GM12864 (cell line): ENCODE results near the gene ATP6V1G3.
"Not testable (repeated sequence)": the region's sequence is repeated elsewhere in the genome, so short reads cannot be mapped to it uniquely, and the experiment has no call there.

Experiments
- DNase-seq: peaks from one replicate; pipeline ENCODE4 v3.0.0-alpha.2; 2011; ENCODE audit warnings: low read depth
- H3K4me3 ChIP-seq: 2 replicates; pipeline ENCODE4 v1.5.1; 2011; ENCODE audit warnings: mild to moderate bottlenecking, low read depth, low read length, control low read depth
- TF ChIP-seq, protein P1 (sequence below): IDR thresholded peaks from 2 replicates; pipeline ENCODE4 v1.5.1; 2011; ENCODE audit warnings: low read depth, mild to moderate bottlenecking, moderate library complexity, low read length, control low read depth, inconsistent platforms; ENCODE audit errors: missing control alignments

ATP6V1G3 gene

DNA sequence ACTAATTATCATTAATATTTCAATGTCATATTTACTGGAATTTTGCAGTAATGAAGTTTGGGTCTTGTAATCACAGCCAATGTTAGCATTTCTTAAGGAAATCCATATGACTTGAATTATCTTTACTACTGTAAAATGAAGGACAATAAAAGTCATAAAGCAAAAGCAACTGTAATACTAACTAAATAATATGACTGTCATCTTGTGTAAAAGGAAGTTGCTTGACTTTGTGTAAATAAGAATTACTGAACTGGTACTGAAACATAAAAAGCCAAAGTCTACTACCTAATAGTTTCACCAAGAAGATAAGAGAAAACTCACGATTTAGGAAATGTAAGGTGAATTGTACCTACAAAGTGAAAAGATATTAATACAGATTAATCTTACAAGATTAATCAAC lies 57.5 kb downstream of the ATP6V1G3 start:
- no peak for DNase-seq
- TF ChIP-seq, protein P1, sequence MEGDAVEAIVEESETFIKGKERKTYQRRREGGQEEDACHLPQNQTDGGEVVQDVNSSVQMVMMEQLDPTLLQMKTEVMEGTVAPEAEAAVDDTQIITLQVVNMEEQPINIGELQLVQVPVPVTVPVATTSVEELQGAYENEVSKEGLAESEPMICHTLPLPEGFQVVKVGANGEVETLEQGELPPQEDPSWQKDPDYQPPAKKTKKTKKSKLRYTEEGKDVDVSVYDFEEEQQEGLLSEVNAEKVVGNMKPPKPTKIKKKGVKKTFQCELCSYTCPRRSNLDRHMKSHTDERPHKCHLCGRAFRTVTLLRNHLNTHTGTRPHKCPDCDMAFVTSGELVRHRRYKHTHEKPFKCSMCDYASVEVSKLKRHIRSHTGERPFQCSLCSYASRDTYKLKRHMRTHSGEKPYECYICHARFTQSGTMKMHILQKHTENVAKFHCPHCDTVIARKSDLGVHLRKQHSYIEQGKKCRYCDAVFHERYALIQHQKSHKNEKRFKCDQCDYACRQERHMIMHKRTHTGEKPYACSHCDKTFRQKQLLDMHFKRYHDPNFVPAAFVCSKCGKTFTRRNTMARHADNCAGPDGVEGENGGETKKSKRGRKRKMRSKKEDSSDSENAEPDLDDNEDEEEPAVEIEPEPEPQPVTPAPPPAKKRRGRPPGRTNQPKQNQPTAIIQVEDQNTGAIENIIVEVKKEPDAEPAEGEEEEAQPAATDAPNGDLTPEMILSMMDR, result no peak

GRCh38 chr1:198481661-198482060 lies 58.8 kb downstream of the ATP6V1G3 start:
- DNase-seq, result no peak
- TF ChIP-seq, protein P1, result no peak
- no peak overlapping the region for H3K4me3 ChIP-seq

More for the DNA sequence above, 57.5 kb downstream of the ATP6V1G3 start:
- no peak overlapping the region for H3K4me3 ChIP-seq

DNA sequence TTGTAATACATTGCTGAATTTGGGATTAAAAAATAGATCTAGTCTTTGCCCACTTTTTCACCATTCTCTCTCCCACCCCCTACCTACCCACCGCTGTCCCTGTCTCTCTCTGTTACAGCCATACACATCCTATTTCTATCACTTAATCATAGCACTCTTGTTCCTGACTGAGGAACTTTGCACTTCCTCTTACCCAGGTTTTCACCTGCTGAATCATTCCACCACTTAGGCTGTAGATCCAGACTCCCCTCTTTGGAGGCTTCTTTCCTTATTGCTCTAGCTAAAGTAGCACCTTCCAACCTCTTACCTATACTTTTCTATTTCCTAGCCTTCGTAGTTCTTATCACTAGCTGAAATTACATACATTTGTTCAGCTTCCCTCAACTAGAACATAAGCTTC lies 59.6 kb downstream of the ATP6V1G3 start:
- H3K4me3 ChIP-seq, result no peak overlapping the region
- TF ChIP-seq, protein P1, result no peak
- DNase-seq, result no peak

DNA sequence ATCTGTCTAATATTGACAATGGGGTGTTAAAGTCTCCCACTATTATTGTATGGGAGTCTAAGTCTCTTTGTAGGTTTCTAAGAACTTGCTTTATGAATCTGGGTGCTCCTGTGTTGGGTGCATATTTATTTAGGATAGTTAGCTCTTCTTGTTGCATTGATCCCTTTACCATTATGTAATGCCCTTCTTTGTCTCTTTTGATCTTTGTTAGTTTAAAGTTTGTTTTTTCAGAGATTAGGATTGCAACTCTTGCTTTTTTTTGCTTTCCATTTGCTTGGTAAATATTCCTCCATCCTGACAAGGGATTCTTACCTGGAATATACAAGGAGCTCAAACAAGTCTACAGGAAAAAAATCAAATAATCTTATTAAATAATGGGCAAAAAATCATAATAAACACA lies 63.1 kb downstream of the ATP6V1G3 start:
- not testable (repeated sequence) for DNase-seq, H3K4me3 ChIP-seq
